ENCODE results near the gene ANKRD40.

Gene ANKRD40

GRCh38 chr17:50689251-50689650 lies 18.5 kb downstream of the ANKRD40 start:
- TF ChIP-seq CTCF (IDR thresholded peaks at IDR 0.05; ENCODE audit: low read depth, low read length) = no peak
- H3K4me3 ChIP-seq (ENCODE audit: low read depth, low read length) = no peak overlapping the region

GRCh38 chr17:50688245-50688644 lies 19.5 kb downstream of the ANKRD40 start:
- TF ChIP-seq CTCF (IDR thresholded peaks at IDR 0.05; ENCODE audit: low read depth, low read length) = no peak
- no peak overlapping the region for H3K4me3 ChIP-seq (ENCODE audit: low read depth, low read length)

GRCh38 chr17:50687200-50688066 lies 20.3 kb downstream of the ANKRD40 start:
- no peak overlapping the region for H3K4me3 ChIP-seq (ENCODE audit: low read depth, low read length)
- TF ChIP-seq CTCF (IDR thresholded peaks at IDR 0.05; ENCODE audit: low read depth, low read length) = no peak

DNA sequence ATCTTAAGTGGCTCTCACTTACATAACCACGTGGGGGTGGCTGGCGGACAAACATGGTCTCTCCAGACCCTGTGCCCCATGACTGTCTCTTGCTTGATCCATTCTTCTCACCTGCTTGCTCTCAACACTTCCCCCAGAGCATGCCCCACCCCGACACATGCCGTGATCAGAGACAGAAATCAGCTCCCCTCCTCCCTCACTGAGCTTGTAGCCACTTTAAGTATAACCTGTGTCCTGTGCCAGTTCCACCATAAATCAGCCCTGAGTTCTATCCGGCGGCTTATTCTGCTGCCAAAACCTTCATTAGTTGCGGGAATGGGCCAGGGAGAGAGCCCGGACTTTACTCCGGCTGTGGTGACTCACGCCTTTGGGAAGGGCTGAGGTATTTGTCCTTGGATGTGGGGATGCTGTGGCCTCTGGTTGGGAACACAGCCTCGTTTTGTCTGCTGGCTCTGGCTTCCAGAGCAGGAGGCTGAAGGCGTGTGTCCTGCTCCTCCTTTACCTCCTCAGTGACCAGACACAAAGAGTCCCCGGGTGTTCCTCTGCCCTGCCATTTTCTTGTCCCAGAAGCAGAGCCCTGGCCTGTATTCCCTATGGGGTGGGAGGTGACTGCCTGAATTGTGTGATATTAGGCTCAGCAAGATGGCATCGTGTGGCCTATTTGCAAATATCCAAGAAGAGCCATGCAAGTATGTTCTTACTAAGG lies 21.1 kb downstream of the ANKRD40 start:
- no peak overlapping the region for H3K4me3 ChIP-seq (ENCODE audit: low read depth, low read length)

GRCh38 chr17:50685691-50686493 lies 21.8 kb downstream of the ANKRD40 start:
- TF ChIP-seq CTCF (IDR thresholded peaks at IDR 0.05; ENCODE audit: low read depth, low read length) = no peak
- no peak overlapping the region for H3K4me3 ChIP-seq (ENCODE audit: low read depth, low read length)

More for the DNA sequence above, 21.1 kb downstream of the ANKRD40 start:
- TF ChIP-seq CTCF (IDR thresholded peaks at IDR 0.05; ENCODE audit: low read depth, low read length) = no peak

DNA sequence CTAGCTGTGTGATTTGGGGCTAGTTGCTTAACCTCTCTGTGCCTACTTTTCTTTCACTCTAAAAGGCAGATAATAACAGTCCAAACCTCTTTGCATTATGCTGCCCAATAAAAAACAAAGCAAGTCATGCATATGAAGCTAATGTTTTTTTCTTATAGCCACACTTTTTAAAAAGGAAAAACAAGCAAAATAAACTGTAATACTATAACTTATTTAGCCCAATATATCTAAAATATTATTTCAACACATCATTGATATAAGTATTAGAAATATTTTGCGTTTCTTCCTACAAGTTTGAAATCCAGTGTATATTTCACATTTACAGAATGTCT lies 22.4 kb downstream of the ANKRD40 start:
- TF ChIP-seq CTCF (IDR thresholded peaks at IDR 0.05; ENCODE audit: low read depth, low read length) = no peak
- H3K4me3 ChIP-seq (ENCODE audit: low read depth, low read length) = no peak overlapping the region

All from WI38 (cell line).